GM18508 (cell line): ENCODE results near the gene ATXN2.
"Not testable (repeated sequence)": the region's sequence is repeated elsewhere in the genome, so short reads cannot be mapped to it uniquely, and the experiment has no call there.

ENCODE experiments used
- ATAC-seq: cut with Tn5 transposase; IDR thresholded peaks from one replicate; pipeline ENCODE4 v1.9.1; 2021; ENCODE audit warnings: moderate number of reproducible peaks; ENCODE audit not compliant: insufficient read depth, unreplicated experiment

The ATXN2 gene

DNA sequence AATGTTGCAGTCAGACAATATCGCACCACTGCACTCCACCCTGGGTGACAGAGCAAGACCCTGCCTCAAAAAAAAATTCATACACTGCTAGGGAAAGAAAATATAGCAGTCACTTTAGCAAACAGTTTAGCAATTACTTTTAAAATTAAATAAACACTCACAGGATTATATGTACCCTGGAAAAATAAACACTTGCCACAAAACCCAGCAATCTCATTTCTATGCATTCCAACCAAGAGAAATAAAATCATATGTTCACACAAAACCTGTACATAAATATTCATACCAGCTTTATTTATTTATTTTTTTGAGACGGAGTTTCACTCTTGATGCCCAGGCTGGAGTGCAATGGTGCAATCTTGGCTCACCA is 20.2 kb downstream of the ATXN2 start:
- no peak for ATAC-seq

DNA sequence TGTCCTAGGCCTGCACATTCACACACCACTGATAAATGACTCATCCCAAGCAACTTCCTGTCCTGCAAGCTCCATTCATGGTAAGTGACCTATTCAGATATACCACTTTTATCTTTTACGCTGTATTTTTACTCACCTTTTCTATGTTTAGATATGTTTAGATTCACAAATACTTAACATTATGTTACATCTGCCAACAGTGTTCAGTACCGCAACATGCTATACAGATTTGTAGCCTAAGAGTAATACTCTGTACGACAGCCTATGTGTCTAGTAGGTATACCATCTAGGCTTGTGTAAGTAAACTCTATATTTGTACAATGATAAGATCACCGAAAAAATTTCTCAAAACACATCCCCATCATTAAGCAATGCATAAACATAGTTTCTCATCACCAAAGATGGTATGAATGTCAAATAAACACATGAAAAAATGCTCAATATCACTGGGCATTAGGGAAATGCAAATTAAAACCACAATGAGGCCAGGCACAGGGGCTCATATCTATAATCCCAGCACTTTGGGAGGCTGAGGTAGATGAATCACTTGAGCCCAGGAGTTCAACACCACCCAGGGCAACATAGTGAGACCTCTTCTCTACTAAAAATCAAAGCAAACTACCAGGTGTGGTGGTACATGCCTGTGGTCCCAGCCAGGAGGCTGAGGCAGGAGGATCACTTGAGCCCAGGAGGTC is 20.7 kb downstream of the ATXN2 start:
- no peak for ATAC-seq

DNA sequence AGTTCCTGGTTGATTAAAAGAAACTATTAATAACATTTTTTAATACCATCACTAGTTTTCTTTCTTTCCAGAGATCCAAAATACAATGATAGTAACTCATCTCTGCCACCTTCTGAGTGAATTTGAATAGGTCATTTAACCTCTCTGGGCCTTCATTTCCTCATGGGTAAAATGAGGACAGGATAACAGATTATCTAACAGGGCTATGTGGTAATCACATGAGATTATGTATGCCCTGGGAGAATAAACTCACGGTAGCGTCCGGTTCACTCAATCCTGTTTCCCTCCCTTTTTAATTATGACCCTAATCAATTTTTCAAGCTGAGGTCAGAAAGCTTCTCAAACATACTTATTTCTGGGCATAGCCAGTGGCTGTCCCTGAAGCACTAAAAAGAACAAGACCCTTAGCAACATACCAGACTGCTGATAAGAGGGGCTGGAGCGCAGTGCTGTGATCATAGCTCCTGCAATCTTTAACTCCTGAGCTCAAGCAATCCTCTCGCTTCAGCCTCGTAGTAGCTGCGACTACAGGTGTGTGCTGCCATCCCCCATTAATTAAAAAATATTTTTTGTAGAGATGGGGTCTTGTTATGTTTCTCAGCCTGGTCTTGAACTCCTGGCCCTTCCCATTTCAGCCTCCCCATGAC is 24.2 kb downstream of the ATXN2 start:
- no peak for ATAC-seq

DNA sequence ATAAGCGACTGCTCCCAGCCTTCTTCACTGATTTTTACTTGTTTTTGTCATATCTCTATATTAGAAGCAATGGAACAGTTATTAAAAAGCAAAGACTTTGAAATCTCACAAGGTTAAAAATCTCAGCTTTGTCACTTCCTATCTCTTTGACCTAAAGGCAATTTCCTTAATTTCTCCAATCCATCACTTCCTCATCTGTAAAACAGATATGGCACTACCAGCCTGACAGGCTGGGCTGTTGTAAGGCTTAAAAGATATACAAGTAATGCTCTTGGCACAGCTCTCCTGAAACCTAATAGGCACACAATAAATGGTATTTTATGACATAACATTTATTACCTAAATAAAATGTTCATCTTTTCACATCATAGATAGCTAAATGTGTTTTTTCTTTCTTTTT is 25.6 kb downstream of the ATXN2 start:
- ATAC-seq, result no peak

DNA sequence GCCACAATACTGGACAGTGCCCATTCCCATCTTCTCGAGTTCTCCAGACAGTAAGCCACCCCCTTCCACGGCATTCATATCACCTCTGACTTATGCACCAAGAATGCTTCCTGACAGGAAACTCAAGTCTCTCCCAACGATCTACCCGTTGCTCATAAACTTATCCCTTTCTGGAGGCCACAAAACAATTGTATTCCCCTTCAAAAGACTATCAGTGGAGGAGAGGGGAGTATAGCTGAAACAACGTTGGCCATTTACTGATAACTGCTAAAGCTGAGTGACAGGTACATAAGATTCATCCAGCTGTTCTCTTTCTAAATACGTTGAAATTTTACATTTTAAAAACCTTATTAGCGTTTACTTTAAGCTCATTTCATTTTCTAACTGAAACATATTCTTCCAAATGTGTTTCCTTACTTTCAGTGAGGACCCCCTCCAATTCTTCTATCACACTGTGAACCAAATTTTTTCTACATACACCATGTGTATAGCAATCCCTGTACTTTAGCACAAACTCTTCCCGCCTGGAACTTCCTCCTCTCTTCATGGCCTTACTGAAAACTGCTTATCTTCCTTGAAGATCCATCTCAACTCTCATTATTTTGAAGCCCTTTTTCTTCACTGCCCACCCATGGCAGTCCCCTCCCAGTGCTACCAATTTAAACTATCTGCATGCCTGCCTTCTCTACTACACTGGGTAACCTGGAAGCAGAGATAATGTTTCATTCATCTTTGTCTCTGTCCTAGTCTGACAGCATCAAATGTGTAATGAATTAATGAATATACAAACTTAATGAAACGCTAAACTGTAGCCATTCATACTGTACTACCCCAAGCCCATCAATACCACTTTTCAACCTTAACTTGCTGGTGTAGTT is 28.8 kb downstream of the ATXN2 start:
- no peak for ATAC-seq

DNA sequence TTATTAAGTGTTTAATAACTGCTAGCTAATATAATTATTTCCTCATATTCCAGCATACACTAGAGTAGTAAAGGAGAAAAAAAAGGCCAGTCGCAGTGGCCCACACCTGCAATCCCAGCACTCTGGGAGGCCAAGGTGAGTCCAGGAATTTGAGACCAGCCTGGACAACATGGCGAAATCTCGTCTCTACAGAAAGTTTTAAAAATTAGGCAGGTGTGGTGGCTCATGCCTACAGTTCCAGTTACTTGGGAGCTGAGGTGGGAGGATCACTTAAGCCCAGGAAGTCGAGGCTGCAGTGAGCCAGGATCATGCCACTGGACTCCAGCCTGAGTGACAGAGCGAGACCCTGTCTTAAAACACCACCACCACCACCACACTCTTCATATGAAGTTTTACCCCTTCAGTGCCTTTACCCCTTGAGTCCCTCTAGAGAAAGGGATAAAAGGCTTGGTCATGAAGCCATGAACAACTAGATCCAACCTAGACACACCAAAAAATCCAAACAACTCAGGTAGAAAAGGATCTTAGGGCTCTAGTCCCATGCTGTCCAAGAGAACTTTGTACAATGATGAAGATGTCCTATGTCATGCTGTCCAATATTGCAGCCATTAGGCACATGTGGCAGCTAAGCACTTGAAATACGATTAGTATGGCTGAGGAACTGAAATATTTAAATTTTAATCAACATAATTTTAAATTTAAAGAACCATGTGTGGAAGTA is 29.6 kb downstream of the ATXN2 start:
- ATAC-seq, result no peak

DNA sequence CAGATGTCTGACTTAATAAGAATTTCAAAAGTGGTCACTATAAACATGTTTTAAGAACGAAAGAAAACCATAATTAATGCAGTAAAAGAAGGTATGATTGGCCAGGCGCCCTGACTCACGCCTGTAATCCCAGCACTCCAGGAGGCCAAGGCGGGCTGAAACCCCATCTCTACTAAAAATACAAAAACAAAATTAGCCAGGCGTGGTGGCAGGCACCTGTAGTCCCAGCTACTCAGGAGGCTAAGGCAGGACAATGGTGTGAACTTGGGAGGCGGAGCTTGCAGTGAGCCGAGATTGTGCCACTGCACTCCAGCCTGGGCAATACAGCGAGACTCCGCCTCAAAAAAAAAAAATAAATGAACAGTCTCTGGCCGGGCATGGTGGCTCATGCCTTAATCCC is 38.3 kb downstream of the ATXN2 start:
- ATAC-seq, result not testable (repeated sequence)

DNA sequence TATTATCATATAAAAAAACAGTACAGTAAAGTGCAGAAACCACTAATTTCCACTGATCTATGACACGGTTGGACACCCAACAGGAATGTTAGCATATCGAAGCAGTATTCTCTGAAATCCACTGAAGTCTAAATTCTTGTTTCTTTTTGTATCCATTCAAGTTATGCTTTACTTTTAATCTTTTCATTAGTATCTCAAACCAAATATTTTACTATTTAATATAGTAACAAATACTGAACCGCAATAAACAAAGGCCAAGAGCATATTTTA is 41.1 kb downstream of the ATXN2 start:
- no peak for ATAC-seq

DNA sequence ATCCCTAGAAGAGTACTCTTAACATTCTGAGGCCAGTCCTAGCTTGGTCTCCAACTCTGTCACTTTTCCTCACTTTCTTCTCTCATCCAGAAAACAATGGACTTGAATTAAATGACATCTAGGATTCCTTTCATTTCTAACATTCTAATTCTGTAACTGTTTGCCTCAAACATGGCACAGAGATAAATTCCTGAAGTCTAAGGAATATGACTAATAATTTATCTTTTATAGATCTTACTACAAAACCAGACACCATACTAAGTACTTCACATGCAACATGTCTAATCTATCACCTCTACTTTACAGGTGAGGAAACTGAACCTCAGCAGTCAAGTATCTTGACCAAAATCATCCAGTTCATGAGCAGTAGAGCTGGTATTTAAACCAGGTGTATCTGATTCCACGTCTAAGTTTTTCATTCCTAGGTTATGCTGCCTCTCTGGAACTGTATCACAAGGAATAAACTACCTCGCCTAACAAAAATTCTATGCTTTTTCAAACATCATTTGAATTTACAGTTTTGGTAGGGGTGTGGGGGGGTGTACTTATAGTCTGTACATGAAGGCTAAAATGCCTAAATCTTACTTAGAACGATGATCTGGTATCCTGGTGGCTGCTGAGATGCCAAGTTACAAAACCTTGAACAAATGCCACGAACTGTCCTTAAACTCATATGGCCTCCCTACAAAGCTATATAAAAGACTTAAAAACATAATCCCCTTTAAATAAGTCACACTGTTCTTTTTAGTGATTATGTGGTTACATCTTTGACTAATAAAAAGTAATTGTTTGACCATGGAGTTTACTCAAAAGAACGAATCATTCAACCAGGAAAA is 41.6 kb downstream of the ATXN2 start:
- ATAC-seq, result no peak

DNA sequence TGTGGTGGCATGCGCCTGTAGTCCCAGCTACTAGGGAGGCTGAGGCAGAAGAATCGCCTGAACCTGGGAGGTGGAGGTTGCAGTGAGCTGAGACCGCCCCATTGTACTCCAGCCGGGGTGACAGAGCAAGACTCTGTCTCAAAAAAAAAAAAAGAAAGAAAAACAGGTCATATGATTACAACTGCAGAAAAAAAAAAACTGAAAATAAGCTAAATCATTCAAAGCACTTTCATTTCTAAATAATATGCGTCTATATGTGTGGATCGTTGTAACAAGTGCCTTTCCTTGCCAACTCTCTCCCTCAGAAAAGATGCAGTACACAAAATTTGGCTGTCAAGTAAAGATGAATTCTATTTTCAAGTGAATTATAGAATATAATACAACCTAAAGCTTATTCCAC is 42.4 kb downstream of the ATXN2 start:
- ATAC-seq, result no peak

DNA sequence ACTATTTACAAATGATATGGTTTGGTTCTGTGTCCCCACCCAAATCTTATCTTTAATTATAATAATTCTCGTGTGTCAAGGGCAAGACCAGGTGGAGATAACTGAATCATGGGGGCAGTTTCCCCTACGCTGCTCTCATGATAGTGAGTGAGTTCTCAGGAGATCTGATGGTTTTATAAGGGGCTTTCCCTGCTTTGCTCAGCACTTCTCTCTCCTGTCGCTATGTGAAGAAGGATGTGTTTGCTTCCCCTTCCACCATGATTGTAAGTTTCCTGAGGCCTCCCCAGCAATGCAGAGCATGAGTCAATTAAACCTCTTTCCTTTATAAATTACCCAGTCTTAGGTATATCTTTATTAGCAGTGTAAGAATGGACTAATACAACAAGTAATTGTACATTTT is 43.8 kb downstream of the ATXN2 start:
- ATAC-seq, result not testable (repeated sequence)

DNA sequence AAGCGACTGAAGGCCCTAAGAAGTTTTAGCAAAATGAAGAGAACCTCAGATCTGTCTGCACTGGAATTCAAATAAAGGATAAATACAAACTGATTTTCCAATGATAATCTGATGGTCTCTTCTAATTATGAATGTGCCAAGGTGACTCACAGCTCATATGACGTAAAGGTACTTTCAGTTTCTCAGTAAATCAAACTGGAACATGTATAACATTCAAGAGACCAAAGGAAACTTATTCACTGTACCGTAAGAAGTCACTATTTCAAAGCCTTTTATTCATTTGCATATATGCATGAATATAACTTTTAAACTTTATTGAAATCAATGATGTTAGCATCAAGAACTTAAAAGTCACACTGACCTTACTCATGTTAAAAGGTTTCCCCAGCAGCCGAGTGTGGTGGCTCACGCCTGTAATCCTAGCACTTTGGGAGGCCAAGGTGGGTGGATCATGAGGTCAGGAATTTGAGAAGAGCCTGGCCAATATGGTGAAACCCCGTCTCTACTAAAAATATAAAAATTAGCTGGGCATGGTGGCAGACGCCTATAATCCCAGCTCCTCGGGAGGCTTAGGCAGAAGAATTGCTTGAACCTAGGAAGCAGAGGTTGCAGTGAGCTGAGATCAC is 52.2 kb downstream of the ATXN2 start:
- no peak for ATAC-seq

DNA sequence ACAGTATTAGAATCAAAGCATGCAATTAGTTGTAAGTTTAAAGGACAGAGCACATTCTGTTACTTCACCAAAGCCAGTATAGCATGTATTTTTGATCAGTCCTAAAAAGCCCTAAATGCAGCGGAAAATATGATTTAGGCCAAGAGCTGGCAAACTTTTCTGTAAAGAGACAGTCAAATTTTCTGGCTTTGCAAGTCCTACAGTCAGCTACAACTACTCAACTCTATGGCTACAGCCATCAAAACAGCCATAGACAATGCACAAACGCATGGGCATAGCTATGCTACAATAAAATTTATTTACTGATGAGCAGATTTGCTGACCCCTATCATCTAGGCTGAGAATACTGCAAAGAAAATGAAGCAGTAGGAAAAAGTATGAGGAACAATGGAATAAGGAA is 52.9 kb downstream of the ATXN2 start:
- ATAC-seq, result no peak

DNA sequence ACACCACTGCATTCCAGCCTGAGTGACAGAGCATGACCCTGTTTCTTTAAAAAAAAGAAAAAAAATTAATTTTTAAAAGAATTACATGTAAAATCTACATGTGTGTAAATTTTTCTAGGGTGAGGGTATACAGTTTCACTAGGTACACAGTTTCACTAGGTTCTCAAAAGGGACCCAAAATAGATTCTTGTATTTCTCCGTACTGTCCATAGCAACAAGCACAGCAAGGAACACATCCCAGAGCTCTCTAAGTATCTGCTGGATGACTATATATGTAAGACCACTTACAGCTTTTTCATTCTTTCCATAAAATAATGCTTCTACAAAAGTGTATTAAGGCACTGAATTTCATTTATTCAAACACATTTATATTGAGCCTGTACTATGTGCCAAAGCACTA is 55.1 kb downstream of the ATXN2 start:
- ATAC-seq, result no peak

DNA sequence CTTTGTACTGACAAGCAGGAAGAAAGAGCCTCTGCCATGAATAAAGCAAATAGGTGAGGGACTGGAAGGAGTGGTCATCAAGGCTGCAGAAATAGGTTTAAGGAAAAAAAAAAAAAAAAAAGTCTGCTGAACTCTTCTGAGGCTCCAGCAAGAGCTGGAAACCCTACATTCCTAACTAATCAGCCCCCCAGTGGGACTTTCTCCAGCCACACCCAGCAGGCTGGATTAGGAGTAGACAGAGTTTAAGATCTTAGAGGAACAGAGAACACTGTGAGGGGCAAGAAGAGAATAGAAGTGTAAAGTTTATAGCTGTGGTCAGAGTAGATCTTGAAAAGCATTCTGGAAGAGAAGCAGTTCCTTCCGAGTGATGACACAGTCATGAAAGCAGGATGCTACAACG is 66.4 kb downstream of the ATXN2 start:
- no peak for ATAC-seq

DNA sequence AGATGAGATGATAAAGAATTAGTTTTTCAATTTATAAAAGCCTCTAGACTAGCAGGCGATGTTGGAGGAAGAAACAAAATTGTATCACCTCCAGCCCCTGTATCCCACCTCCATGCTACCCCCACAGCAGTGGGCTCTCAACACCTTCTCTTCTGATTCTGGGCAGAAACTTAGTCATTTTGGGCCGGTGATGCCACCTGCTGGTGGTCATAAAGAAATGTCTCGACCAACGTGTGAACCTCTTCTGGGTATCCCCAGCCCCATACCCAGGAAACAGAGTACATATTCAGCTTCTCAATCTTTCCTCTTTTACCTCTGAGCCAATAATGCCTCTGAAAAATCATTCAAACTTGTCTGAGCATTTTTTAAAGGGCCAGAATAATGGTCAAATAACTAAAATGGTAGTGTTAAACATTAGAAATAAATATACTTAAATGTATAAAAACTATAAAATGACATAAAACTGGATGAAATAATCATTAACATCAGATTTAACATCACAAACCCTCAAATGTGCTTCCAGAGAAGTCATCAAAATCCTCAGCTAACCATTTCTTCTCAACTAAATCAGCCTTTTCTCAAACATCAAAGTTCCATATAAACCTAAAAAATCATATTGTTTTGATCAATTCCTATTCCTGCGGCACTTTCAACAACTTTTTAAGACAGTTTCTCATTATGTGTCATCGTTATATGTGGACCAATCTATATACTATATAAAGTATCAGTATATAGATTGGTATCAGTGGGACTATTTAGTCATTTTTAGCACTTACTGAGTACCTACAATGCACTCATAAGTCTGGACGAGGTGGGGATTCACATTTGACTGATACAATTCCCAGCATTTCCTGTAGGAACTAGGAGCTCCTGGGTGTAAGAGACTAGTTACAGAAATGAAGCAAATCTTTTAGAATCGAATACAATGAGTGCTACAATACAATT is 69.4 kb downstream of the ATXN2 start:
- ATAC-seq, result no peak

DNA sequence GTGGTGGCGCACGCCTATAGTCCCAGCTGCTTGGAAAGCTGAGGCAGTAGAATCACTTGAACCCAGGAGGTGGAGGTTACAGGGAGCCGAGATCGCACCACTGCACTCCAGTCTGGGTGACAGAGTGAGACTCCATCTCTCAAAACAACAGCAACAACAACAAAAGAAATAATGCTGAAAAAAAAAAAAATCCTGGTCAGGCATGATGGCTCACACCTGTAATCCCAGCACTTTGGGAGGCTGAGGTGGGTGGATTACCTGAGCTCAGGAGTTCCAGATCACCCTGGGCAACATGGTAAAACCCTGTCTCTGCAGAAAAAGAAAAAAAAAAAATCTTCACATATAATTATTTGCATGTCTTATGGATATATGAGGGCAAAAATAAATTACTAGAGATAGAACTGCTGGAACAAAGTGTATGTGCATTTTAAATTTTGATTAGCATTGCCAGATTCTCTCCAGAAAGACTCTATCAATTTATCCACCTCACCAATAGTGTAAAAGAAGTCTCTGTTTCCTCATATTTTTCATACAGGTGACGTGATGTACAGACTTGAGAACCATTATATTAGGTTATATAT is 75.4 kb downstream of the ATXN2 start:
- ATAC-seq, result no peak

DNA sequence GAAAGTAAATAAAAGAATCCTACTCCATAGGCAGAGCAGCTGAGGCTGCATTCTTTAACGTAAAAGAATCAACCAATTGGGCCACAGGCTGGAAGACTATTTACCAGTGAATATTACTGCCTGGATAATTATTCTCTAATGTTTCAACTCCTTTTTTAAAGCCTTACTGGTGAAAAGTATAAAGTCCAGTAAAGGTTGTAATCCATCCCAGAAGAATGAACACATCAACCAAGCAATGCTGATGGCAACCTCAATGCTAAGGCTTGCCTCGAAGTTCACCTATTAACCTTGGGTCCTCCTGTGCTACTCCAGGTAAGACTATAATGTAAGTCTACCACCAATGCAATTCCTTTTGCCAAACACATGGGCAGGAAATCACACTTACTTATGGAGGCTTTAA is 77.3 kb downstream of the ATXN2 start:
- ATAC-seq, result no peak
